OCI-LY1 (cell line): ENCODE results near the gene RELA.

Experiments used
- H2AFZ ChIP-seq: fragments of 200-600 bp; sonication (generic), shearing (Covaris generic); 2 replicates; pipeline ENCODE4 v1.6.0; 2014; ENCODE audit warnings: antibody characterized with exemption, mild to moderate bottlenecking, low read length
- H3F3A ChIP-seq: fragments of 200-600 bp; sonication (generic), shearing (Covaris generic); 2 replicates; pipeline ENCODE4 v1.6.0; 2014; ENCODE audit warnings: mild to moderate bottlenecking, antibody characterized with exemption, low read length, moderate library complexity; ENCODE audit not compliant: insufficient read depth
- H3K27ac ChIP-seq: fragments of 200-600 bp; sonication (generic); 2 replicates; pipeline ENCODE4 v1.5.1; 2014; ENCODE audit warnings: low read length, mixed run types, mild to moderate bottlenecking, low read depth; ENCODE audit not compliant: poor library complexity, severe bottlenecking
- H3K27me3 ChIP-seq: fragments of 200-600 bp; sonication (generic); 2 replicates; pipeline ENCODE4 v1.6.0; 2014; ENCODE audit warnings: antibody characterized with exemption, mild to moderate bottlenecking, low read length, moderate library complexity; ENCODE audit not compliant: insufficient read depth
- H3K36me3 ChIP-seq: fragments of 200-600 bp; sonication (generic); 2 replicates; pipeline ENCODE4 v1.6.1; 2014; ENCODE audit warnings: mild to moderate bottlenecking, antibody characterized with exemption, low read length, moderate library complexity, mixed read lengths; ENCODE audit not compliant: insufficient read depth
- H3K4me1 ChIP-seq: fragments of 200-600 bp; sonication (generic); 2 replicates; pipeline ENCODE4 v1.5.1; 2014; ENCODE audit warnings: mild to moderate bottlenecking, low read length, moderate library complexity; ENCODE audit not compliant: insufficient read depth, severe bottlenecking
- H3K4me2 ChIP-seq: fragments of 200-600 bp; sonication (generic), shearing (Covaris generic); 2 replicates; pipeline ENCODE4 v1.6.1; 2014; ENCODE audit warnings: low read length
- H3K4me3 ChIP-seq: fragments of 200-600 bp; sonication (generic); 2 replicates; pipeline ENCODE4 v1.5.1; 2014; ENCODE audit warnings: low read length, low read depth, mild to moderate bottlenecking, mixed read lengths; ENCODE audit not compliant: poor library complexity, severe bottlenecking
- H3K79me2 ChIP-seq: fragments of 200-600 bp; shearing (Covaris generic); 2 replicates; pipeline ENCODE4 v1.6.1; 2016; ENCODE audit warnings: mixed run types, low read length, mixed read lengths; ENCODE audit not compliant: insufficient read depth
- H3K9ac ChIP-seq: fragments of 200-600 bp; sonication (generic), shearing (Covaris generic); 2 replicates; pipeline ENCODE4 v1.6.1; 2014; ENCODE audit warnings: mild to moderate bottlenecking, low read length, mixed read lengths
- H3K9me2 ChIP-seq: fragments of 200-600 bp; sonication (generic), shearing (Covaris generic); 2 replicates; pipeline ENCODE4 v1.6.1; 2014; ENCODE audit warnings: low read depth, mild to moderate bottlenecking, low read length, mixed read lengths
- H3K9me3 ChIP-seq: fragments of 200-600 bp; shearing (Covaris generic); 2 replicates; pipeline ENCODE4 v1.6.1; 2014; ENCODE audit warnings: low read length, mixed read lengths
- H4K20me1 ChIP-seq: fragments of 200-600 bp; sonication (generic), shearing (Covaris generic); 2 replicates; pipeline ENCODE4 v1.6.0; 2016; ENCODE audit warnings: mild to moderate bottlenecking, low read length; ENCODE audit not compliant: insufficient read depth
- EZH2 ChIP-seq: fragments of 200-600 bp; sonication (generic), shearing (Covaris generic); IDR thresholded peaks from 2 replicates; pipeline ENCODE4 v1.8.0; 2017; ENCODE audit warnings: borderline replicate concordance, mixed run types, mild to moderate bottlenecking, antibody characterized with exemption, low read length, moderate library complexity, mixed read lengths
- TF ChIP-seq, protein P1 (sequence below): fragments of 200-600 bp; sonication (generic), shearing (Covaris generic); IDR thresholded peaks from 2 replicates; pipeline ENCODE4 v1.5.1; 2017; ENCODE audit warnings: mild to moderate bottlenecking, antibody characterized with exemption, low read length, moderate library complexity, mixed read lengths

RELA gene

DNA sequence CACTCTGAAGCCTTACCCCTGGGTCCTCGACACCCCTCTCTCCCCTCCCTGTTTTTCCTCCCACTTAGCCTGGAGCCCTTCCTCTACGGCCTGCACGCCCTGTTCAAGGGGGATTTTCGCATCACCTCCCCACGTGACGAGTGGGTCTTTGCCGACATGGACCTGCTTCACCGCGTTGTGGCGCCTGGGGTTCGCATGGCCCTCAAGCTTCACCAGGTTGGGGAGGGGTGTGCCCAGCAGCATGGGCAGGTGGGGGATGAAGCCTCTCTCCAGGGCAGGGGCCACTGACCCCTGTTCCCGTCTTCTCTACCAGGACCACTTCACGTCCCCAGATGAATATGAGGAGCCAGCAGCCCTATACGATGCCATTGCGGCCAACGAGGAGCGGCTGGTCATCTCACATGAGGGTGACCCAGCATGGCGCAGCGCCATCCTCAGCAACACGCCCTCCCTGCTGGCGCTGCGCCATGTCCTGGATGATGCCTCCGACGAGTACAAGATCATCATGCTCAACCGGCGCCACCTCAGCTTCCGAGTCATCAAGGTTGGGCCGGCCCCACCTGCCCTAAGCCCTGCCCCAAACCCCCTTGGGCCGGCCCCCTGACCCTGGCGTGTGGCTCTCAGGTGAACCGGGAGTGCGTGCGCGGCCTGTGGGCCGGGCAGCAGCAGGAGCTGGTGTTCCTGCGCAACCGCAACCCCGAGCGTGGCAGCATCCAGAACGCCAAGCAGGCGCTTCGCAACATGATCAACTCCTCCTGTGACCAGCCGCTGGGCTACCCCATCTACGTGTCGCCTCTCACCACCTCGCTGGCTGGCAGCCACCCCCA, 27.6 kb downstream of the RELA start:
- no peak overlapping the region for H2AFZ ChIP-seq
- H3K9me2 ChIP-seq, result no peaks in the 10 kb centered on the region
- H3K27ac ChIP-seq, result no peak overlapping the region
- no peak overlapping the region for H3K4me2 ChIP-seq
- no peaks in the 10 kb centered on the region for H3K9me3 ChIP-seq
- peaks cover 54% of the 10 kb centered on the region for H3K36me3 ChIP-seq
- no peak overlapping the region for H3K4me3 ChIP-seq
- no peaks in the 10 kb centered on the region for H4K20me1 ChIP-seq
- no peaks in the 10 kb centered on the region for H3F3A ChIP-seq
- H3K27me3 ChIP-seq, result no peaks in the 10 kb centered on the region
- TF ChIP-seq, protein P1, sequence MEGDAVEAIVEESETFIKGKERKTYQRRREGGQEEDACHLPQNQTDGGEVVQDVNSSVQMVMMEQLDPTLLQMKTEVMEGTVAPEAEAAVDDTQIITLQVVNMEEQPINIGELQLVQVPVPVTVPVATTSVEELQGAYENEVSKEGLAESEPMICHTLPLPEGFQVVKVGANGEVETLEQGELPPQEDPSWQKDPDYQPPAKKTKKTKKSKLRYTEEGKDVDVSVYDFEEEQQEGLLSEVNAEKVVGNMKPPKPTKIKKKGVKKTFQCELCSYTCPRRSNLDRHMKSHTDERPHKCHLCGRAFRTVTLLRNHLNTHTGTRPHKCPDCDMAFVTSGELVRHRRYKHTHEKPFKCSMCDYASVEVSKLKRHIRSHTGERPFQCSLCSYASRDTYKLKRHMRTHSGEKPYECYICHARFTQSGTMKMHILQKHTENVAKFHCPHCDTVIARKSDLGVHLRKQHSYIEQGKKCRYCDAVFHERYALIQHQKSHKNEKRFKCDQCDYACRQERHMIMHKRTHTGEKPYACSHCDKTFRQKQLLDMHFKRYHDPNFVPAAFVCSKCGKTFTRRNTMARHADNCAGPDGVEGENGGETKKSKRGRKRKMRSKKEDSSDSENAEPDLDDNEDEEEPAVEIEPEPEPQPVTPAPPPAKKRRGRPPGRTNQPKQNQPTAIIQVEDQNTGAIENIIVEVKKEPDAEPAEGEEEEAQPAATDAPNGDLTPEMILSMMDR, result no peak
- no peak for TF ChIP-seq EZH2
- peaks cover 20% of the 10 kb centered on the region for H3K4me1 ChIP-seq
- no peaks in the 10 kb centered on the region for H3K79me2 ChIP-seq
- H3K9ac ChIP-seq, result no peak overlapping the region

GRCh38 chr11:65634440-65634839, 28.3 kb downstream of the RELA start:
- Histone ChIP-seq H3K9me2 (no peaks in the 10 kb centered on the region), H3K36me3 (peaks cover 61% of the 10 kb centered on the region), H3K79me2 (no peaks in the 10 kb centered on the region), H3K4me2 (no peak overlapping the region), H3K27ac (no peak overlapping the region), H3K4me3 (no peak overlapping the region), H3K9ac (no peak overlapping the region), H4K20me1 (no peaks in the 10 kb centered on the region), H3K4me1 (peaks cover 13% of the 10 kb centered on the region), H3F3A (no peaks in the 10 kb centered on the region), H3K27me3 (no peaks in the 10 kb centered on the region), H2AFZ (no peak overlapping the region), H3K9me3 (no peaks in the 10 kb centered on the region)
- TF ChIP-seq, protein P1, result no peak
- no peak for TF ChIP-seq EZH2

DNA sequence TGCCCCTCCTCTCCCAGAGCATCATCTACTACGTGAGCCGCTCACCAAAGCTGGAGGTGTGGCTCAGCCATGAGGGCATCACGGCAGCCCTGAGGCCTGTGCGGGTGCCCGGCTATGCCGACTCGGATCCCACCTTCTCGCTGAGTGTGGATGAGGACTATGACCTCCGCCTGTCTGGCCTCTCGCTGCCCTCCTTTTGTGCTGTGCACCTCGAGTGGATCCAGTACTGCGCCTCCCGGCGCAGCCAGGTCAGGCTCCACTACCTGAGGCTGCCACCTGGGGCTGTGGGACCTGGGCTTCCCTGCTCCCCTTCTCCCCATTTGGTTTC, 28.6 kb downstream of the RELA start:
- Histone ChIP-seq H3F3A (no peaks in the 10 kb centered on the region), H3K79me2 (no peaks in the 10 kb centered on the region), H3K9ac (no peak overlapping the region), H3K9me3 (no peaks in the 10 kb centered on the region), H3K4me3 (no peak overlapping the region), H3K4me2 (no peak overlapping the region), H3K27ac (no peak overlapping the region), H3K4me1 (peaks cover 10% of the 10 kb centered on the region), H3K9me2 (no peaks in the 10 kb centered on the region), H4K20me1 (no peaks in the 10 kb centered on the region), H3K27me3 (no peaks in the 10 kb centered on the region), H2AFZ (no peak overlapping the region), H3K36me3 (peaks cover 64% of the 10 kb centered on the region)
- TF ChIP-seq, protein P1, result no peak
- TF ChIP-seq EZH2, result no peak
